Hepatocyte (in vitro differentiated cells): ENCODE data around the gene SAMD1.

Experiments
- EZH2 ChIP-seq: fragments of 200-600 bp; sonication (generic); IDR thresholded peaks from 2 replicates; pipeline ENCODE4 v1.6.1; 2016; ENCODE audit warnings: antibody characterized with exemption, mild to moderate bottlenecking, borderline replicate concordance
- EZH2phosphoT487 ChIP-seq: fragments of 200-600 bp; sonication (generic); IDR thresholded peaks from one replicate; pipeline ENCODE4 v1.6.1; 2018; ENCODE audit warnings: antibody characterized with exemption, mild to moderate bottlenecking, low read depth, moderate library complexity; ENCODE audit not compliant: unreplicated experiment, severe bottlenecking
- TF ChIP-seq, protein P1 (sequence below): fragments of 200-600 bp; sonication (generic); IDR thresholded peaks from 2 replicates; pipeline ENCODE4 v1.5.1; 2016; ENCODE audit warnings: antibody characterized with exemption, mild to moderate bottlenecking; ENCODE audit not compliant: poor library complexity

DNA sequence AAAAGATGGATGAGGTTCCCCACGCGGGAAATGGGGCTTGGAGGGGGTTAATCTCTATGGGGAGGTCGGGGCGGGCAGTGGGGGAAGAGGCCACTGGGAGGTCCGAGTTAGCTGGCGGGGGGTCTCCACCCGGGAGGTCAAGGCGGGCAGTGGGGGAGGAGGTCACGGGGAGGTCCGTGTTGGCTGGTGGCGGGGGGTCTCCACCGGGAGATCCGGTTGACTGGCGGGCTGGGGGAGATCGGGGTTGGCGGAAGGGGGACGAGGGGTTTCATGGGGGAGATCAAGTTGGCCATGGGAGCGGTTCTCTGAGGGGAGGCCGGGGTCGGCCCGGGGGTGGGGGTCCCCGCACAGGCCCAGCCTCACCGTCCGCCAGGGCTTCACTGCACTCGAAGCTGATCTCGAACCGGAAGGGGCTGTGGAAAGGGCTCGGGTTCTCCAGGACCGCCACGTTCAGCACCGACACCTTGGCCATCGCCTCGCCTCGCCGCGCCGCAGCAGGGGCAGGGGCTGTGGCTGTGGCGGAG, 45.5 kb upstream of the SAMD1 start:
- TF ChIP-seq, protein P1, sequence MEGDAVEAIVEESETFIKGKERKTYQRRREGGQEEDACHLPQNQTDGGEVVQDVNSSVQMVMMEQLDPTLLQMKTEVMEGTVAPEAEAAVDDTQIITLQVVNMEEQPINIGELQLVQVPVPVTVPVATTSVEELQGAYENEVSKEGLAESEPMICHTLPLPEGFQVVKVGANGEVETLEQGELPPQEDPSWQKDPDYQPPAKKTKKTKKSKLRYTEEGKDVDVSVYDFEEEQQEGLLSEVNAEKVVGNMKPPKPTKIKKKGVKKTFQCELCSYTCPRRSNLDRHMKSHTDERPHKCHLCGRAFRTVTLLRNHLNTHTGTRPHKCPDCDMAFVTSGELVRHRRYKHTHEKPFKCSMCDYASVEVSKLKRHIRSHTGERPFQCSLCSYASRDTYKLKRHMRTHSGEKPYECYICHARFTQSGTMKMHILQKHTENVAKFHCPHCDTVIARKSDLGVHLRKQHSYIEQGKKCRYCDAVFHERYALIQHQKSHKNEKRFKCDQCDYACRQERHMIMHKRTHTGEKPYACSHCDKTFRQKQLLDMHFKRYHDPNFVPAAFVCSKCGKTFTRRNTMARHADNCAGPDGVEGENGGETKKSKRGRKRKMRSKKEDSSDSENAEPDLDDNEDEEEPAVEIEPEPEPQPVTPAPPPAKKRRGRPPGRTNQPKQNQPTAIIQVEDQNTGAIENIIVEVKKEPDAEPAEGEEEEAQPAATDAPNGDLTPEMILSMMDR = no peak
- TF ChIP-seq EZH2 (no peak), EZH2phosphoT487 (no peak)
